Neural cell (in vitro differentiated cells): ENCODE results near the gene AVPR1B. TPM values are rescaled to one million over a fixed set of nuclear protein-coding genes. Genes with fewer than 3 reads are reported as not detected.

Source experiments
- H2AFZ ChIP-seq: fragments of 200-600, 300-800 bp; sonication (generic), shearing (Covaris generic); 2 replicates; pipeline ENCODE4 v1.6.0; 2014; ENCODE audit warnings: low read depth, mild to moderate bottlenecking, antibody characterized with exemption, low read length, moderate library complexity
- H3F3A ChIP-seq: fragments of 200-600 bp; shearing (Covaris generic); 2 replicates; pipeline ENCODE4 v1.6.1; 2016; ENCODE audit warnings: mild to moderate bottlenecking, moderate library complexity, mixed read lengths, antibody characterized with exemption, low read length; ENCODE audit not compliant: insufficient read depth, poor library complexity, severe bottlenecking
- H3K27ac ChIP-seq: fragments of 200-600, 300-800 bp; sonication (generic), shearing (Covaris generic); 2 replicates; pipeline ENCODE4 v1.5.1; 2014; ENCODE audit warnings: mild to moderate bottlenecking, low read length, moderate library complexity
- H3K27me3 ChIP-seq: fragments of 300-800, 200-600 bp; sonication (generic), shearing (Covaris generic); 2 replicates; pipeline ENCODE4 v1.6.0; 2014; ENCODE audit warnings: mild to moderate bottlenecking, low read depth, low read length, moderate library complexity; ENCODE audit not compliant: insufficient read depth
- H3K36me3 ChIP-seq: fragments of 300-800, 200-600 bp; sonication (generic), shearing (Covaris generic); 2 replicates; pipeline ENCODE4 v1.5.1; 2014; ENCODE audit warnings: mild to moderate bottlenecking, antibody characterized with exemption, low read length, moderate library complexity; ENCODE audit not compliant: insufficient read depth
- H3K4me2 ChIP-seq: fragments of 300-800, 200-600 bp; sonication (generic), shearing (Covaris generic); 2 replicates; pipeline ENCODE4 v1.6.0; 2014; ENCODE audit warnings: mild to moderate bottlenecking, low read length
- H3K4me3 ChIP-seq: fragments of 300-800, 200-600 bp; sonication (generic), shearing (Covaris generic); 2 replicates; pipeline ENCODE4 v1.5.1; 2014; ENCODE audit warnings: mild to moderate bottlenecking, low read length, moderate library complexity
- H3K79me2 ChIP-seq: fragments of 200-600 bp; shearing (Covaris generic); replicated peaks from 2 replicates; pipeline ENCODE4 v1.6.0; 2014; ENCODE audit warnings: mild to moderate bottlenecking, low read length, moderate library complexity; ENCODE audit not compliant: insufficient read depth
- H3K9ac ChIP-seq: fragments of 300-800, 200-600 bp; sonication (generic), shearing (Covaris generic); 2 replicates; pipeline ENCODE4 v1.6.1; 2016; ENCODE audit warnings: mild to moderate bottlenecking, low read length, mixed read lengths
- H3K9me2 ChIP-seq: fragments of 200-600 bp; shearing (Covaris generic); 2 replicates; pipeline ENCODE4 v1.6.1; 2016; ENCODE audit warnings: mild to moderate bottlenecking, low read length, mixed read lengths; ENCODE audit not compliant: insufficient read depth
- H3K9me3 ChIP-seq: fragments of 200-600, 300-800 bp; sonication (generic), shearing (Covaris generic); 2 replicates; pipeline ENCODE4 v1.6.1; 2016; ENCODE audit warnings: mild to moderate bottlenecking, mixed run types, low read length, moderate library complexity, mixed read lengths
- H4K20me1 ChIP-seq: fragments of 200-600 bp; shearing (Covaris generic); 2 replicates; pipeline ENCODE4 v1.6.1; 2016; ENCODE audit warnings: mild to moderate bottlenecking, mixed run types; ENCODE audit not compliant: insufficient read depth
- CTCF ChIP-seq: fragments of 450-650 bp; IDR thresholded peaks from 2 replicates; pipeline ENCODE4 v1.5.1; 2014; ENCODE audit warnings: antibody characterized with exemption, mild to moderate bottlenecking, moderate library complexity; ENCODE audit not compliant: poor library complexity, severe bottlenecking
- EP300 ChIP-seq: fragments of 450-650 bp; conservative IDR thresholded peaks from 2 replicates; pipeline ENCODE4 v1.6.1; 2014; ENCODE audit warnings: antibody characterized with exemption, mild to moderate bottlenecking, moderate library complexity; ENCODE audit not compliant: poor library complexity, severe bottlenecking
- EZH2 ChIP-seq: fragments of 200-600, 300-800 bp; shearing (Covaris generic), sonication (generic); IDR thresholded peaks from 2 replicates; pipeline ENCODE4 v1.6.1; 2014; ENCODE audit warnings: antibody characterized with exemption, low read length, borderline replicate concordance, mild to moderate bottlenecking; ENCODE audit not compliant: insufficient read depth, poor library complexity, severe bottlenecking
- MXI1 ChIP-seq: fragments of 450-650 bp; conservative IDR thresholded peaks from 2 replicates; pipeline ENCODE4 v1.6.1; 2014; ENCODE audit warnings: antibody characterized with exemption, mild to moderate bottlenecking; ENCODE audit not compliant: poor library complexity, severe bottlenecking
- POLR2AphosphoS5 ChIP-seq: IDR thresholded peaks from 2 replicates; pipeline ENCODE4 v1.6.1; 2012
- RAD21 ChIP-seq: fragments of 450-650 bp; conservative IDR thresholded peaks from 2 replicates; pipeline ENCODE4 v1.6.1; 2014; ENCODE audit warnings: antibody characterized with exemption, mild to moderate bottlenecking, moderate library complexity
- SMC3 ChIP-seq: fragments of 450-650 bp; conservative IDR thresholded peaks from 2 replicates; pipeline ENCODE4 v1.6.1; 2014; ENCODE audit warnings: antibody characterized with exemption, mild to moderate bottlenecking, moderate library complexity; ENCODE audit not compliant: poor library complexity
- TAF1 ChIP-seq: IDR thresholded peaks from 2 replicates; pipeline ENCODE4 v1.6.1; 2012; ENCODE audit warnings: low read depth
- polyA plus RNA-seq: library from polyadenylated mRNA; depleted of rRNA; stranded (reverse); fragments of >200 nt; gene quantifications from 2 replicates; pipeline ENCODE4 v1.2.3, GENCODE V29; 2014
- TF ChIP-seq, protein P1 (sequence below): IDR thresholded peaks from 2 replicates; pipeline ENCODE4 v1.6.1; 2012; ENCODE audit warnings: borderline replicate concordance

Gene AVPR1B
- polyA plus RNA-seq, 1 donor from 2014 or later = not detected

DNA sequence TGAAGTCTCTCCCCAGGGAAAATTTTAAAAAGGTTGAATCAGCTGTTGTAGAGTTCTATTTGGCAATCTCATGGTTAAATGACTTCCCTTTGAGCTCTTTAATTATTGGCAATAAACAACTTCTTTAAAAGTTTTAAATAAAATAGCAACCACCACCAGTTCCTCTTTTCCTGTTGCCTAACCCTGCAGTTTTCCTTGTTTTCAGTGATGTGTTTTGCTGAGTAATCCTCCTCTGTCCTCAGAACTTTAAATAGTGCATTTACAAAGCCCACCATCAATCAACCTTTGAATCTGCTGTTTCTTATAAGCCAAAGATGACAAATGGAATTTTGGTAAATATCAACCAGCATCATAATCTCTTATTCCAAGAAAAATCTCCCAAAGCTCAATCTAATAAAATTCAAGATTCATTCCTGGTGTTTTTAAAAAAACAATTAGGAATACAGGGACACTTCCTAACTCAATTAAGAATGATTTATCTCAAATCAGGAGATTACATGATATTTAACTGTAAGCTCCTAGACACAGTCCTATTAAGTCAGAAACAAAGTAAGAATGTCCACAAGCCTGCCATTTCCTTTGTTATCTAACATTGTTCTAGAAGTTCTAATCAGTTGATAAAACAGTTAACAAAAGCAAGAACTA, 14.8 kb downstream of the AVPR1B start:
- no peaks in the 10 kb centered on the region for H3K79me2 ChIP-seq
- H4K20me1 ChIP-seq = no peaks in the 10 kb centered on the region
- H3F3A ChIP-seq = no peaks in the 10 kb centered on the region
- H3K9me2 ChIP-seq = no peaks in the 10 kb centered on the region
- H3K9me3 ChIP-seq = no peaks in the 10 kb centered on the region
- no peak overlapping the region for H3K9ac ChIP-seq
- no peaks in the 10 kb centered on the region for H3K36me3 ChIP-seq
- H3K4me3 ChIP-seq = no peak overlapping the region
- no peak for TF ChIP-seq RAD21
- no peak for TF ChIP-seq EP300
- TF ChIP-seq, protein P1, sequence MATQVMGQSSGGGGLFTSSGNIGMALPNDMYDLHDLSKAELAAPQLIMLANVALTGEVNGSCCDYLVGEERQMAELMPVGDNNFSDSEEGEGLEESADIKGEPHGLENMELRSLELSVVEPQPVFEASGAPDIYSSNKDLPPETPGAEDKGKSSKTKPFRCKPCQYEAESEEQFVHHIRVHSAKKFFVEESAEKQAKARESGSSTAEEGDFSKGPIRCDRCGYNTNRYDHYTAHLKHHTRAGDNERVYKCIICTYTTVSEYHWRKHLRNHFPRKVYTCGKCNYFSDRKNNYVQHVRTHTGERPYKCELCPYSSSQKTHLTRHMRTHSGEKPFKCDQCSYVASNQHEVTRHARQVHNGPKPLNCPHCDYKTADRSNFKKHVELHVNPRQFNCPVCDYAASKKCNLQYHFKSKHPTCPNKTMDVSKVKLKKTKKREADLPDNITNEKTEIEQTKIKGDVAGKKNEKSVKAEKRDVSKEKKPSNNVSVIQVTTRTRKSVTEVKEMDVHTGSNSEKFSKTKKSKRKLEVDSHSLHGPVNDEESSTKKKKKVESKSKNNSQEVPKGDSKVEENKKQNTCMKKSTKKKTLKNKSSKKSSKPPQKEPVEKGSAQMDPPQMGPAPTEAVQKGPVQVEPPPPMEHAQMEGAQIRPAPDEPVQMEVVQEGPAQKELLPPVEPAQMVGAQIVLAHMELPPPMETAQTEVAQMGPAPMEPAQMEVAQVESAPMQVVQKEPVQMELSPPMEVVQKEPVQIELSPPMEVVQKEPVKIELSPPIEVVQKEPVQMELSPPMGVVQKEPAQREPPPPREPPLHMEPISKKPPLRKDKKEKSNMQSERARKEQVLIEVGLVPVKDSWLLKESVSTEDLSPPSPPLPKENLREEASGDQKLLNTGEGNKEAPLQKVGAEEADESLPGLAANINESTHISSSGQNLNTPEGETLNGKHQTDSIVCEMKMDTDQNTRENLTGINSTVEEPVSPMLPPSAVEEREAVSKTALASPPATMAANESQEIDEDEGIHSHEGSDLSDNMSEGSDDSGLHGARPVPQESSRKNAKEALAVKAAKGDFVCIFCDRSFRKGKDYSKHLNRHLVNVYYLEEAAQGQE = no peak
- TF ChIP-seq SMC3 = no peak
- TF ChIP-seq POLR2AphosphoS5 = no peak
- TF ChIP-seq MXI1 = no peak
- TF ChIP-seq TAF1 = no peak
- TF ChIP-seq EZH2 = no peak
- no peak for TF ChIP-seq CTCF
- H3K27ac ChIP-seq = no peak overlapping the region
- no peaks in the 10 kb centered on the region for H3K27me3 ChIP-seq
- no peak overlapping the region for H3K4me2 ChIP-seq
- no peak overlapping the region for H2AFZ ChIP-seq

GRCh38 chr1:206101351-206102045, 15.7 kb downstream of the AVPR1B start:
- Histone ChIP-seq H3K27ac (no peak overlapping the region), H3F3A (no peaks in the 10 kb centered on the region), H3K9me2 (no peaks in the 10 kb centered on the region), H3K4me2 (no peak overlapping the region), H3K79me2 (no peaks in the 10 kb centered on the region), H3K9ac (no peak overlapping the region), H4K20me1 (no peaks in the 10 kb centered on the region), H3K4me3 (no peak overlapping the region), H3K36me3 (no peaks in the 10 kb centered on the region), H3K27me3 (no peaks in the 10 kb centered on the region), H2AFZ (no peak overlapping the region), H3K9me3 (no peaks in the 10 kb centered on the region)
- TF ChIP-seq, protein P1 = no peak
- TF ChIP-seq SMC3 = no peak
- TF ChIP-seq EZH2 = no peak
- no peak for TF ChIP-seq CTCF
- TF ChIP-seq MXI1 = no peak
- no peak for TF ChIP-seq EP300
- no peak for TF ChIP-seq RAD21
- no peak for TF ChIP-seq POLR2AphosphoS5
- no peak for TF ChIP-seq TAF1
